Mesenchymal stem cell (in vitro differentiated cells and primary cell): Measurements from ENCODE around the gene NDUFB2.

Experiments used
- DNase-seq: peaks from one replicate; pipeline ENCODE4 v3.0.0-alpha.2; 2013
- H2AFZ ChIP-seq: one replicate; pipeline ENCODE4 v1.6.1; 2013; ENCODE audit warnings: low read depth, mild to moderate bottlenecking, control low read depth, inconsistent platforms, low read length, moderate library complexity
- H2AK5ac ChIP-seq: 2 replicates; pipeline ENCODE4 v1.6.1; 2013; ENCODE audit warnings: low read length, moderate library complexity, mild to moderate bottlenecking, inconsistent platforms; ENCODE audit not compliant: severe bottlenecking
- H2BK120ac ChIP-seq: one replicate; pipeline ENCODE4 v1.6.1; 2013; ENCODE audit warnings: low read depth, mild to moderate bottlenecking, inconsistent platforms, low read length, moderate library complexity
- H2BK12ac ChIP-seq, 2 experiments: one replicate each; pipeline ENCODE4 v1.6.1; 2013; ENCODE audit warnings: inconsistent platforms in 2 of 2, low read length in 2 of 2, mild to moderate bottlenecking in 2 of 2, moderate library complexity in 2 of 2, control low read depth in 1 of 2
- H2BK15ac ChIP-seq: one replicate; pipeline ENCODE4 v1.6.1; 2013; ENCODE audit warnings: mild to moderate bottlenecking, low read depth, inconsistent platforms; ENCODE audit not compliant: poor library complexity, severe bottlenecking
- H2BK5ac ChIP-seq: 2 replicates; pipeline ENCODE4 v1.6.1; 2013; ENCODE audit warnings: low read depth, mild to moderate bottlenecking, low read length, control low read depth, inconsistent platforms; ENCODE audit not compliant: poor library complexity, severe bottlenecking
- H3K14ac ChIP-seq, 2 experiments: one replicate each; pipeline ENCODE4 v1.6.1; 2013; ENCODE audit warnings: inconsistent platforms in 2 of 2, low read length in 2 of 2, control low read depth in 1 of 2, mild to moderate bottlenecking in 1 of 2, moderate library complexity in 1 of 2
- H3K18ac ChIP-seq, 2 experiments: one replicate each; pipeline ENCODE4 v1.6.1; 2013; ENCODE audit warnings: inconsistent platforms in 2 of 2, low read length in 2 of 2, control low read depth in 1 of 2, low read depth in 1 of 2, mild to moderate bottlenecking in 1 of 2
- H3K23ac ChIP-seq, 2 experiments: one replicate each; pipeline ENCODE4 v1.6.1; 2013; ENCODE audit warnings: inconsistent platforms in 2 of 2, low read length in 2 of 2, mild to moderate bottlenecking in 2 of 2, moderate library complexity in 2 of 2, control low read depth in 1 of 2
- H3K27ac ChIP-seq: 2 replicates; pipeline ENCODE4 v1.5.1; 2013; ENCODE audit warnings: mild to moderate bottlenecking, moderate library complexity, low read length, control low read depth, inconsistent platforms; ENCODE audit not compliant: poor library complexity, severe bottlenecking
- H3K27me3 ChIP-seq, 2 experiments: 2 replicates each; pipeline versions ENCODE4 v1.6.1 to v1.7.0; 2013; ENCODE audit warnings: low read length in 2 of 2, mild to moderate bottlenecking in 2 of 2, moderate library complexity in 2 of 2, control low read depth in 1 of 2, inconsistent platforms in 1 of 2; ENCODE audit not compliant: control insufficient read depth in 1 of 2, insufficient read depth in 1 of 2
- H3K36me3 ChIP-seq, 2 experiments: 2 replicates each; pipeline versions ENCODE4 v1.6.1 to v1.7.0; 2013; ENCODE audit warnings: low read length in 2 of 2, control low read depth in 1 of 2, inconsistent platforms in 1 of 2, low read depth in 1 of 2, mild to moderate bottlenecking in 1 of 2; ENCODE audit not compliant: insufficient read depth in 2 of 2, control insufficient read depth in 1 of 2
- H3K4ac ChIP-seq, 2 experiments: one replicate each; pipeline ENCODE4 v1.6.1; 2013; ENCODE audit warnings: inconsistent platforms in 2 of 2, low read length in 2 of 2, mild to moderate bottlenecking in 2 of 2, moderate library complexity in 2 of 2, control low read depth in 1 of 2, low read depth in 1 of 2
- H3K4me1 ChIP-seq: 2 replicates; pipeline ENCODE4 v1.6.1; 2013; ENCODE audit warnings: low read depth, low read length, control low read depth; ENCODE audit not compliant: control insufficient read depth, insufficient read depth
- H3K4me2 ChIP-seq: 2 replicates; pipeline ENCODE4 v1.6.1; 2013; ENCODE audit warnings: low read length, mild to moderate bottlenecking, inconsistent platforms; ENCODE audit not compliant: poor library complexity, severe bottlenecking
- H3K4me3 ChIP-seq, 2 experiments: 2 replicates each; pipeline versions ENCODE4 v1.5.1 to v1.7.0; 2013; ENCODE audit warnings: low read length in 2 of 2, mild to moderate bottlenecking in 2 of 2, control low read depth in 1 of 2, low read depth in 1 of 2; ENCODE audit not compliant: insufficient read depth in 1 of 2
- H3K79me1 ChIP-seq: replicated peaks from 2 replicates; pipeline ENCODE4 v1.6.1; 2013; ENCODE audit warnings: mild to moderate bottlenecking, control low read depth, low read length, inconsistent platforms; ENCODE audit not compliant: poor library complexity, severe bottlenecking
- H3K9ac ChIP-seq: 2 replicates; pipeline ENCODE4 v1.7.0; 2013; ENCODE audit warnings: mild to moderate bottlenecking, low read length, moderate library complexity
- H3K9me3 ChIP-seq: 2 replicates; pipeline ENCODE4 v1.7.0; 2013; ENCODE audit warnings: mild to moderate bottlenecking, low read length; ENCODE audit not compliant: control insufficient read depth
- H4K8ac ChIP-seq: one replicate; pipeline ENCODE4 v1.6.1; 2013; ENCODE audit warnings: inconsistent platforms, mild to moderate bottlenecking, low read length, moderate library complexity
- H4K91ac ChIP-seq: one replicate; pipeline ENCODE4 v1.6.1; 2013; ENCODE audit warnings: mild to moderate bottlenecking, low read length, inconsistent platforms
- WGBS: methylation state at CpG from one replicate; pipeline ENCODE4 v1.1.7; 2013; ENCODE audit warnings: mixed read lengths; 5-methylcytosine and 5-hydroxymethylcytosine counted together

The NDUFB2 gene

GRCh38 chr7:140672382-140673062 is 24.0 kb upstream of the NDUFB2 start, which contains the start of gene ADCK2:
Gene ADCK2 (plus strand): TSS chr7:140672945. CDS start chr7:140673331, 386 bp downstream.
- H3K4ac ChIP-seq, result peak within 1 kb of the TSS in 1 of 2 experiments; percentile 81
- H3K27me3 ChIP-seq, result no peaks in the 10 kb centered on the region
- H2AK5ac ChIP-seq, result no peak within 1 kb of the TSS
- peak within 1 kb of the TSS in 1 of 2 experiments; percentile 56 for H2BK12ac ChIP-seq
- peak within 1 kb of the TSS in 1 of 2 experiments; percentile 90 for H3K14ac ChIP-seq
- H3K4me3 ChIP-seq, result peak within 1 kb of the TSS; percentile 80 to 89
- no peak within 1 kb of the TSS for H4K91ac ChIP-seq
- H3K27ac ChIP-seq, result no peak within 1 kb of the TSS
- H3K36me3 ChIP-seq, result peaks cover 0 to 11% of the 10 kb centered on the region in 2 experiments
- 2% methylated on average over 19 of the region's 41 CpGs for WGBS
- H3K79me1 ChIP-seq, result peaks cover 3% of the 10 kb centered on the region
- H3K9me3 ChIP-seq, result no peaks in the 10 kb centered on the region
- peak within 1 kb of the TSS; percentile 94 for H2AFZ ChIP-seq
- peak within 1 kb of the TSS; percentile 98 for H3K4me2 ChIP-seq
- no peak for DNase-seq
- H3K18ac ChIP-seq, result peak within 1 kb of the TSS; percentile 40 to 85
- H4K8ac ChIP-seq, result peak within 1 kb of the TSS; percentile 24
- H3K4me1 ChIP-seq, result peaks cover 17% of the 10 kb centered on the region
- no peak within 1 kb of the TSS for H2BK15ac ChIP-seq
- H2BK120ac ChIP-seq, result peak within 1 kb of the TSS; percentile 22
- H2BK5ac ChIP-seq, result no peak within 1 kb of the TSS
- peak within 1 kb of the TSS; percentile 86 for H3K9ac ChIP-seq
- H3K23ac ChIP-seq, result peak within 1 kb of the TSS in 1 of 2 experiments; percentile 84

- H3K27me3 ChIP-seq, result no peaks in the 10 kb centered on the region
- peak overlapping the region in 1 of 2 experiments; percentile 56 for H2BK12ac ChIP-seq
- peak overlapping the region; percentile 80 to 89 for H3K4me3 ChIP-seq
- peak overlapping the region; percentile 94 for H2AFZ ChIP-seq
- H2BK5ac ChIP-seq, result no peak overlapping the region
- H2BK15ac ChIP-seq, result no peak overlapping the region
- H3K14ac ChIP-seq, result peak overlapping the region in 1 of 2 experiments; percentile 90
- peak overlapping the region; percentile 86 for H3K9ac ChIP-seq
- no peak overlapping the region for H3K27ac ChIP-seq
- H3K18ac ChIP-seq, result peak overlapping the region; percentile 40 to 85
- H2BK120ac ChIP-seq, result peak overlapping the region; percentile 22
- peaks cover 10% of the 10 kb centered on the region for H3K79me1 ChIP-seq
- H3K23ac ChIP-seq, result peak overlapping the region in 1 of 2 experiments; percentile 84
- 2% methylated on average over 52 of the region's 72 CpGs for WGBS
- H3K4ac ChIP-seq, result peak overlapping the region in 1 of 2 experiments; percentile 81
- peak overlapping the region; percentile 24 for H4K8ac ChIP-seq
- peak overlapping the region; percentile 98 for H3K4me2 ChIP-seq
- H3K36me3 ChIP-seq, result peaks cover 5 to 17% of the 10 kb centered on the region in 2 experiments
- no peak for DNase-seq
- no peak overlapping the region for H2AK5ac ChIP-seq
- H3K9me3 ChIP-seq, result no peaks in the 10 kb centered on the region
- peaks cover 17% of the 10 kb centered on the region for H3K4me1 ChIP-seq
- no peak overlapping the region for H4K91ac ChIP-seq
Observed at GRCh38 chr7:140673063-140673773, 23.3 kb upstream of the NDUFB2 start.

GRCh38 chr7:140673774-140674155 is 22.7 kb upstream of the NDUFB2 start:
- Histone ChIP-seq H3K4me1 (peaks cover 17% of the 10 kb centered on the region), H3K27me3 (no peaks in the 10 kb centered on the region), H2BK12ac (peak overlapping the region in 1 of 2 experiments; percentile 3), H2BK15ac (no peak overlapping the region), H3K9ac (peak overlapping the region; percentile 86), H3K9me3 (no peaks in the 10 kb centered on the region), H3K4ac (peak overlapping the region in 1 of 2 experiments; percentile 1), H3K14ac (no peak overlapping the region), H4K8ac (no peak overlapping the region), H3K36me3 (peaks cover 11 to 21% of the 10 kb centered on the region in 2 experiments), H3K4me2 (peak overlapping the region; percentile 98), H3K18ac (no peak overlapping the region), H3K79me1 (peaks cover 11% of the 10 kb centered on the region), H2BK5ac (no peak overlapping the region), H2BK120ac (no peak overlapping the region), H2AK5ac (no peak overlapping the region), H4K91ac (no peak overlapping the region), H3K23ac (no peak overlapping the region), H3K27ac (no peak overlapping the region), H3K4me3 (peak overlapping the region; percentile 80 to 89), H2AFZ (peak overlapping the region; percentile 94)
- DNase-seq, result no peak
- 56% methylated on average over 18 of the region's 18 CpGs for WGBS

- Histone ChIP-seq H3K14ac (no peak overlapping the region), H3K27ac (no peak overlapping the region), H3K27me3 (no peaks in the 10 kb centered on the region), H3K79me1 (peaks cover 14% of the 10 kb centered on the region), H2AFZ (no peak overlapping the region), H3K4me2 (no peak overlapping the region), H2BK120ac (no peak overlapping the region), H3K4ac (no peak overlapping the region), H3K36me3 (peaks cover 17 to 27% of the 10 kb centered on the region in 2 experiments), H3K4me1 (peaks cover 17% of the 10 kb centered on the region), H2BK15ac (no peak overlapping the region), H2BK5ac (no peak overlapping the region), H2AK5ac (no peak overlapping the region), H3K4me3 (peak overlapping the region in 1 of 2 experiments; percentile 89), H4K91ac (no peak overlapping the region), H2BK12ac (peak overlapping the region in 1 of 2 experiments; percentile 32), H3K9ac (peak overlapping the region; percentile 86), H4K8ac (no peak overlapping the region), H3K18ac (no peak overlapping the region), H3K23ac (no peak overlapping the region), H3K9me3 (no peaks in the 10 kb centered on the region)
- 97% methylated on average over 5 of the region's 5 CpGs for WGBS
- DNase-seq, result no peak
Observed at GRCh38 chr7:140674356-140674800, 22.1 kb upstream of the NDUFB2 start.
